Epithelial cell of proximal tubule (primary cell): ENCODE data around the gene ARL14. TPM values are rescaled to one million over a fixed set of nuclear protein-coding genes. Genes with fewer than 3 reads are reported as not detected.
A peak's percentile ranks its signal among the peaks of the same experiment; 100 is the strongest.

Experiments
- DNase-seq: peaks from one replicate; pipeline ENCODE4 v3.0.0-alpha.2; 2011; ENCODE audit warnings: low read depth
- H3K4me3 ChIP-seq: 2 replicates; pipeline ENCODE4 v1.5.1; 2011; ENCODE audit warnings: low read depth, mild to moderate bottlenecking, low read length
- CTCF ChIP-seq: conservative IDR thresholded peaks from 2 replicates; pipeline ENCODE4 v1.5.1; 2012; ENCODE audit warnings: low read depth, mild to moderate bottlenecking, low read length
- total RNA-seq: library from RNA; depleted of rRNA; stranded (reverse); fragments of >200 nt; gene quantifications from 2 replicates; pipeline ENCODE4 v1.2.3, GENCODE V29; 2015

Gene ARL14
- total RNA-seq, 1 donor from 2014 or later: not detected

- no peak for DNase-seq
- TF ChIP-seq CTCF: no peak
- H3K4me3 ChIP-seq: no peak overlapping the region
Observed at GRCh38 chr3:160719710-160720109, 42.8 kb downstream of the ARL14 start.

GRCh38 chr3:160720123-160720746, 43.3 kb downstream of the ARL14 start:
- no peak overlapping the region for H3K4me3 ChIP-seq
- peak; percentile 45 for TF ChIP-seq CTCF
- DNase-seq: no peak

- H3K4me3 ChIP-seq: no peak overlapping the region
- no peak for DNase-seq
- TF ChIP-seq CTCF: no peak
Observed at GRCh38 chr3:160722331-160722730, 45.4 kb downstream of the ARL14 start.

GRCh38 chr3:160725338-160725737, 48.4 kb downstream of the ARL14 start:
- no peak for TF ChIP-seq CTCF
- no peak for DNase-seq
- no peak overlapping the region for H3K4me3 ChIP-seq

Other genes with a start within 250 kb of the ARL14 start
- gene TRIM59, start 227.4 kb upstream of the ARL14 start, total RNA-seq: 33.0 and 49.8 TPM in 2 replicates
- 17.0 and 27.7 TPM in 2 replicates for gene KPNA4, start 111.6 kb upstream of the ARL14 start, total RNA-seq
- gene PPM1L, start 79.1 kb downstream of the ARL14 start, total RNA-seq: 2.4 and 3.2 TPM in 2 replicates